K562 (cell line): ENCODE data around the gene TMEM132C. TPM values are rescaled to one million over a fixed set of nuclear protein-coding genes. Genes with fewer than 3 reads are reported as not detected.

Experiments used
- CREM ChIP-seq: IDR thresholded peaks from 2 replicates; pipeline ENCODE4 v1.6.1; 2014; ENCODE audit warnings: antibody characterized with exemption, low read depth
- FOS ChIP-seq: IDR thresholded peaks from 3 replicates; pipeline ENCODE4 v1.6.1; 2011; ENCODE audit not compliant: insufficient read length; ENCODE audit errors: extremely low read depth
- KLF1 ChIP-seq: fragments of 450-650 bp; IDR thresholded peaks from 2 replicates; pipeline ENCODE4 v1.6.1; 2016; ENCODE audit warnings: missing genetic modification characterization, missing compliant biosample characterization
- POLR2AphosphoS5 ChIP-seq: IDR thresholded peaks from 2 replicates; pipeline ENCODE4 v1.6.1; 2011; ENCODE audit warnings: mild to moderate bottlenecking, low read depth, low read length, moderate library complexity; ENCODE audit not compliant: control insufficient read depth, insufficient read depth
- RB1 ChIP-seq: fragments of 450-650 bp; IDR thresholded peaks from 2 replicates; pipeline ENCODE4 v1.6.1; 2017; ENCODE audit warnings: low read depth, mild to moderate bottlenecking
- SMAD4 ChIP-seq: fragments of 250-450 bp; sonication (Bioruptor Pico); conservative IDR thresholded peaks from 2 replicates; pipeline ENCODE4 v1.8.0; 2021; ENCODE audit warnings: inconsistent platforms, mild to moderate bottlenecking, moderate library complexity
- ZBTB2 ChIP-seq: fragments of 450-650 bp; IDR thresholded peaks from 2 replicates; pipeline ENCODE4 v1.6.1; 2016; ENCODE audit warnings: antibody characterized with exemption
- ZNF12 ChIP-seq: sonication (generic); formaldehyde crosslinking; IDR thresholded peaks from 2 replicates; pipeline ENCODE4 v1.4.0; 2020; ENCODE audit warnings: mild to moderate bottlenecking, missing genetic modification reagents
- ZNF140 ChIP-seq: fragments of 250-450 bp; sonication (Bioruptor Pico); IDR thresholded peaks from 2 replicates; pipeline ENCODE4 v1.8.0; 2021; ENCODE audit warnings: moderate library complexity, mild to moderate bottlenecking, inconsistent platforms
- ZNF174 ChIP-seq: fragments of 250-450 bp; sonication (Bioruptor Pico); IDR thresholded peaks from 2 replicates; pipeline ENCODE4 v1.4.0; 2020; ENCODE audit warnings: mild to moderate bottlenecking
- ZNF175 ChIP-seq: fragments of 200-800 bp; sonication (Bioruptor generic); IDR thresholded peaks from 2 replicates; pipeline ENCODE4 v1.6.1; 2016; ENCODE audit warnings: low read depth, mild to moderate bottlenecking, missing genetic modification characterization, missing compliant biosample characterization
- ZNF644 ChIP-seq: fragments of 200-800 bp; sonication (Bioruptor generic); IDR thresholded peaks from 2 replicates; pipeline ENCODE4 v1.6.1; 2016; ENCODE audit warnings: low read depth, missing genetic modification characterization, missing compliant biosample characterization
- polyA plus RNA-seq, 8 experiments: library from polyadenylated mRNA; depleted of rRNA in 4 of 8; stranded (reverse) in 5 of 8; unstranded in 3 of 8; fragments of >200 nt; fragmentation: Nextera tagmentation in 2 of 8; fragmentation: Illumina TruSeq in 1 of 8; extraction: Ambion mirVana in 2 of 8; extraction: Trizol in 1 of 8; gene quantifications; 2 replicates each; pipeline versions ENCODE4 v1.2.1 to v1.2.3, GENCODE V29; 2011 to 2014; ENCODE audit warnings: inconsistent platforms in 1 of 8, missing spikeins in 1 of 8
- total RNA-seq, 7 experiments: library from RNA; depleted of rRNA in 6 of 7; stranded (reverse); fragments of >200 nt in 6 of 7; fragmentation: Illumina TruSeq in 2 of 7; extraction: Trizol in 2 of 7; gene quantifications; 2 replicates each; pipeline versions ENCODE4 v1.2.1 to v1.2.3, GENCODE V29; 2011 to 2021; ENCODE audit warnings: low replicate concordance in 1 of 7
- TF ChIP-seq, protein P1 (sequence below): fragments of 250-450 bp; sonication (Bioruptor Pico); IDR thresholded peaks from 2 replicates; pipeline ENCODE4 v1.8.0; 2022; ENCODE audit warnings: moderate library complexity, mild to moderate bottlenecking, inconsistent platforms

The TMEM132C gene
- total and polyA plus RNA-seq, 9 of the 15 experiments (the other 6 are each of a cell fraction or from before 2014, with no cell fraction given): not detected

DNA sequence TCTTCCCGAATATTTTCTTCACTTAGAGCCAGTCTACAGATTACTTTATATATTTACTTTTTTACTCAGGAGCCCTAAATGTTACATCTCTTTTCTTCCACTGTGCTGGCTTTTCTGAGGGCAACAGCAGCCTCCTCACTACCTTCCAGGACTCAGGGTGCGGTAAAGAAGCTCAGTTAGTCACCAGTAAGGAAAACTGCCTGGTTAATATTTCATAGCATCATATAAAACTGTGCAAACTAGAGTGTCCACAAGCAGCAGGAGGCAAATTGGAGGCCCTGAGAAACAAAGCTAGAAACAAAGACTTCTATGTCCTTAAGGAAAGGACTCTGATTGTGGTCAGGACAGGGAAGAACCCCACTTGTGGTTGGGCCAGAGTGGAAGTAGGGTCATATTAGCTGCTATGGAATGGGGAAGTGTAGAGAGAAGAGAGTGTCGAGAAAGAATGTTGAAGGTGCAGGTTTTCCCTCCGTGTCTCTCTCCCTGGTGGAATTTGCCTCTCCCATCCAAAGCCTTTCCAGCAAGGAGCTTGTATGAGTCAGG is 336.7 kb downstream of the TMEM132C start (continued):
- TF ChIP-seq, protein P1, sequence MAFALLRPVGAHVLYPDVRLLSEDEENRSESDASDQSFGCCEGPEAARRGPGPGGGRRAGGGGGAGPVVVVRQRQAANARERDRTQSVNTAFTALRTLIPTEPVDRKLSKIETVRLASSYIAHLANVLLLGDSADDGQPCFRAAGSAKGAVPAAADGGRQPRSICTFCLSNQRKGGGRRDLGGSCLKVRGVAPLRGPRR (CRISPR knock-in tag): no peak
- TF ChIP-seq ZNF140 (CRISPR knock-in tag) (no peak), KLF1 (no peak), POLR2AphosphoS5 (no peak), CREM (no peak), SMAD4 (CRISPR knock-in tag) (no peak), ZNF174 (no peak), ZNF644 (tag) (no peak), ZNF175 (CRISPR knock-in tag) (no peak), RB1 (no peak), ZBTB2 (no peak), FOS (no peak), ZNF12 (no peak)
